ENCODE measurements around the gene PNO1.

DNA sequence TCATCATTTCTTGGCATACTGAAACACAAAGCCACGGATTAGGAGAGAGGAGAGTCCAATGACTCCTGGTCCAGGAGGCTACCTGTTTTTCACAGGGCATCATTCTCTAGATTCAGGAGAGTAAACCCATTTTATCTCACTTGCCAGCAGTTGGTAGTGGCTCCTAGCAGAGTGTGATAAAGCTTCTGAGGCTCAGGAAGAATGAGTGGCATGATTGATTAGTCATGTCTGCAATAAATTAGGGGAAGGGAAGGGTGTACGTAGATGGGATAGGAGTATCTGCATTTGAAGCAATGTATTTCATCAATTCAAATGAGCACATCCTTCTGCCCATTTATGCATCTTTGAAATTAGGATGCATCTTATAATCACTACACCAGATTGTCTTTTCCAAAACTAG is 31.1 kb upstream of the PNO1 start:
- TF ChIP-seq CTCF (conservative IDR thresholded peaks at IDR 0.05; ENCODE audit: low read depth, low read length) (no peak), EZH2 (IDR thresholded peaks at IDR 0.05; ENCODE audit: borderline replicate concordance, low read depth, low read length, poor library complexity, severe bottlenecking) (no peak)

Measured in A673 (cell line).